H9 (cell line): ENCODE measurements around the gene GRID1. TPM values are rescaled to one million over a fixed set of nuclear protein-coding genes. Genes with fewer than 3 reads are reported as not detected.
"Not testable (repeated sequence)": the region's sequence is repeated elsewhere in the genome, so short reads cannot be mapped to it uniquely, and the experiment has no call there.

Source experiments
- DNase-seq: peaks from one replicate; pipeline ENCODE4 v3.0.0-alpha.2; 2017
- H2AFZ ChIP-seq: one replicate; pipeline ENCODE4 v1.6.1; 2013; ENCODE audit warnings: mild to moderate bottlenecking, low read length, control low read depth, moderate library complexity
- H2AK5ac ChIP-seq: 2 replicates; pipeline ENCODE4 v1.6.1; 2013; ENCODE audit warnings: low read length, control low read depth, mixed read lengths; ENCODE audit not compliant: insufficient read length
- H2BK120ac ChIP-seq: one replicate; pipeline ENCODE4 v1.6.1; 2013; ENCODE audit warnings: low read depth, mild to moderate bottlenecking, low read length, control low read depth, inconsistent platforms; ENCODE audit not compliant: poor library complexity, severe bottlenecking
- H2BK12ac ChIP-seq: 2 replicates; pipeline ENCODE4 v1.6.1; 2013; ENCODE audit warnings: low read length, control low read depth, mixed read lengths, low read depth; ENCODE audit not compliant: insufficient read length
- H2BK15ac ChIP-seq: 2 replicates; pipeline ENCODE4 v1.6.1; 2013; ENCODE audit warnings: low read depth, low read length, control low read depth
- H2BK20ac ChIP-seq: one replicate; pipeline ENCODE4 v1.6.1; 2013; ENCODE audit warnings: low read depth, mild to moderate bottlenecking, low read length, control low read depth, inconsistent platforms; ENCODE audit not compliant: poor library complexity, severe bottlenecking
- H2BK5ac ChIP-seq: 2 replicates; pipeline ENCODE4 v1.6.1; 2013; ENCODE audit warnings: low read length, control low read depth, mixed read lengths; ENCODE audit not compliant: insufficient read length
- H3K14ac ChIP-seq: 2 replicates; pipeline ENCODE4 v1.6.1; 2013; ENCODE audit warnings: low read length, control low read depth; ENCODE audit not compliant: insufficient read depth
- H3K18ac ChIP-seq: 2 replicates; pipeline ENCODE4 v1.6.1; 2013; ENCODE audit warnings: low read depth, mild to moderate bottlenecking, mixed read lengths, low read length, control low read depth; ENCODE audit not compliant: insufficient read length
- H3K23ac ChIP-seq: 2 replicates; pipeline ENCODE4 v1.6.1; 2013; ENCODE audit warnings: low read length, control low read depth, mixed read lengths, low read depth; ENCODE audit not compliant: insufficient read length
- H3K23me2 ChIP-seq: 2 replicates; pipeline ENCODE4 v1.6.1; 2013; ENCODE audit warnings: low read depth, mild to moderate bottlenecking, mixed read lengths, low read length, control low read depth; ENCODE audit not compliant: insufficient read length, poor library complexity, severe bottlenecking
- H3K27ac ChIP-seq: 2 replicates; pipeline ENCODE4 v1.5.1; 2013; ENCODE audit warnings: low read length, control low read depth, mixed read lengths, low read depth; ENCODE audit not compliant: insufficient read length
- H3K27me3 ChIP-seq: 2 replicates; pipeline ENCODE4 v1.6.1; 2013; ENCODE audit warnings: low read length, control low read depth, inconsistent platforms; ENCODE audit not compliant: insufficient read depth
- H3K4ac ChIP-seq: 2 replicates; pipeline ENCODE4 v1.6.1; 2013; ENCODE audit warnings: low read depth, mild to moderate bottlenecking, control low read depth, inconsistent platforms, low read length, moderate library complexity
- H3K4me1 ChIP-seq: 2 replicates; pipeline ENCODE4 v1.6.1; 2013; ENCODE audit warnings: low read length, control low read depth, inconsistent platforms; ENCODE audit not compliant: insufficient read depth
- H3K4me2 ChIP-seq: 2 replicates; pipeline ENCODE4 v1.6.1; 2013; ENCODE audit warnings: low read length, control low read depth, mixed read lengths; ENCODE audit not compliant: insufficient read length, insufficient read depth
- H3K56ac ChIP-seq: 2 replicates; pipeline ENCODE4 v1.6.1; 2013; ENCODE audit warnings: low read depth, mild to moderate bottlenecking, mixed read lengths, low read length, control low read depth; ENCODE audit not compliant: insufficient read length
- H3K79me1 ChIP-seq: 2 replicates; pipeline ENCODE4 v1.6.1; 2013; ENCODE audit warnings: low read depth, mild to moderate bottlenecking, moderate library complexity, low read length, control low read depth, inconsistent platforms; ENCODE audit not compliant: insufficient read depth, poor library complexity, severe bottlenecking
- H3K79me2 ChIP-seq: 2 replicates; pipeline ENCODE4 v1.6.1; 2013; ENCODE audit warnings: low read length, control low read depth, inconsistent platforms; ENCODE audit not compliant: insufficient read depth
- H3K9ac ChIP-seq: 2 replicates; pipeline ENCODE4 v1.6.1; 2013; ENCODE audit warnings: low read length, control low read depth, mixed read lengths; ENCODE audit not compliant: insufficient read length; ENCODE audit errors: extremely low read depth
- H3K9me3 ChIP-seq: one replicate; pipeline ENCODE4 v1.6.1; 2013; ENCODE audit warnings: low read depth, low read length, inconsistent platforms; ENCODE audit not compliant: control insufficient read depth
- H3T11ph ChIP-seq: one replicate; pipeline ENCODE4 v1.6.1; 2013; ENCODE audit warnings: mild to moderate bottlenecking, low read length, control low read depth, inconsistent platforms
- H4K20me1 ChIP-seq: one replicate; pipeline ENCODE4 v1.6.1; 2013; ENCODE audit not compliant: control insufficient read depth, insufficient read length, insufficient read depth
- H4K5ac ChIP-seq: 2 replicates; pipeline ENCODE4 v1.6.1; 2013; ENCODE audit warnings: low read depth, mild to moderate bottlenecking, mixed read lengths, low read length, control low read depth; ENCODE audit not compliant: insufficient read length
- H4K8ac ChIP-seq: replicated peaks from 2 replicates; pipeline ENCODE4 v1.6.1; 2013; ENCODE audit warnings: low read length, control low read depth, mixed read lengths, low read depth; ENCODE audit not compliant: insufficient read length
- H4K91ac ChIP-seq: 2 replicates; pipeline ENCODE4 v1.6.1; 2013; ENCODE audit warnings: low read depth, mild to moderate bottlenecking, moderate library complexity, mixed read lengths, low read length, control low read depth; ENCODE audit not compliant: insufficient read length
- H3K27ac Mint-ChIP-seq, 3 experiments: 2 replicates in 2 of 3; 3 replicates in 1 of 3; pipeline ENCODE4 v1.8.0; 2020 to 2021; ENCODE audit warnings: mixed read lengths in 3 of 3, mild to moderate bottlenecking in 1 of 3, moderate library complexity in 1 of 3
- H3K27me3 Mint-ChIP-seq: 2 replicates; pipeline ENCODE4 v1.8.0; 2021; ENCODE audit warnings: low read depth, mild to moderate bottlenecking, moderate library complexity, mixed read lengths
- H3K36me3 Mint-ChIP-seq, 3 experiments: 2 replicates in 2 of 3; 3 replicates in 1 of 3; pipeline ENCODE4 v1.8.0; 2020 to 2021; ENCODE audit warnings: low read depth in 3 of 3, mixed read lengths in 3 of 3; ENCODE audit not compliant: insufficient read depth in 1 of 3
- H3K4me1 Mint-ChIP-seq, 2 experiments: 2 replicates each; pipeline ENCODE4 v1.8.0; 2020; ENCODE audit warnings: mixed read lengths in 2 of 2
- H3K4me3 Mint-ChIP-seq, 2 experiments: 2 replicates in 1 of 2; 3 replicates in 1 of 2; pipeline ENCODE4 v1.8.0; 2020 to 2021; ENCODE audit warnings: mild to moderate bottlenecking in 2 of 2, mixed read lengths in 2 of 2, moderate library complexity in 1 of 2
- H3K9me3 Mint-ChIP-seq, 2 experiments: 2 replicates in 1 of 2; 3 replicates in 1 of 2; pipeline ENCODE4 v1.8.0; 2020; ENCODE audit warnings: mild to moderate bottlenecking in 2 of 2, mixed read lengths in 2 of 2, moderate library complexity in 1 of 2
- WGBS: extraction: QIAGEN DNeasy Blood & Tissue Kit; methylation state at CpG from one replicate; pipeline ENCODE4 v1.1.7; 2013; ENCODE audit warnings: missing lambda C conversion rate, low lambda C conversion rate, mixed read lengths; ENCODE audit not compliant: insufficient read length; ENCODE audit errors: extremely low coverage; 5-methylcytosine and 5-hydroxymethylcytosine counted together
- total RNA-seq: library from RNA; stranded (reverse); gene quantifications from 2 replicates; pipeline ENCODE4 v1.2.1, GENCODE V29; 2021
- TF ChIP-seq, protein P1 (sequence below): fragments of 200-600 bp; sonication (generic); conservative IDR thresholded peaks from 3 replicates; pipeline ENCODE4 v1.8.0; 2021; ENCODE audit warnings: antibody characterized with exemption, mild to moderate bottlenecking

GRID1 gene
- total RNA-seq, 1 experiment from 2014 or later = 0.35 TPM

DNA sequence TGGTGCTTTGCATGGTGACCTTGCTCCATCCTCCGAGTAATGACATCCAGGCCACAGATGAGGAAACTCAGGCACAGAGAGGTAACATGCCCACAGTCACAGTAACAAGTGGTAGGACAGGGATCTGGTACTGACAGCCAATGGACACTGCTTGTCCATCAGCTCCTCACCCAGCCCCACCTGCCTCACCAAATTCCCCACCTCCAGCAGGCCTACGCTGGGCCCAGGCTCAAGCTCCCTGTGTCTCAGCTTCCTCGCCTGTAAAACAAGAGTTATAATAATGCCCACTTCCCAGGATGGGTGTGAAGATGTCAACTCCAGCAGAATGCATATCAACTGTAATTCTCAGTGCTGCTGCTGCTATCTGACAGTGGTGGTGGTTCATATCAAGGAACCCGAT is 123.8 kb downstream of the GRID1 start:
- no peak overlapping the region for H3K23ac ChIP-seq
- Mint-ChIP-seq H3K4me3 (no peak overlapping the region), H3K27ac (no peak overlapping the region), H3K27me3 (peaks cover 3% of the 10 kb centered on the region), H3K9me3 (peaks cover 21 to 23% of the 10 kb centered on the region in 2 experiments), H3K36me3 (peaks cover 6 to 20% (median 15%) of the 10 kb centered on the region in 3 experiments; a peak in 6 of 7 replicates), H3K4me1 (no peaks in the 10 kb centered on the region)
- TF ChIP-seq, protein P1, sequence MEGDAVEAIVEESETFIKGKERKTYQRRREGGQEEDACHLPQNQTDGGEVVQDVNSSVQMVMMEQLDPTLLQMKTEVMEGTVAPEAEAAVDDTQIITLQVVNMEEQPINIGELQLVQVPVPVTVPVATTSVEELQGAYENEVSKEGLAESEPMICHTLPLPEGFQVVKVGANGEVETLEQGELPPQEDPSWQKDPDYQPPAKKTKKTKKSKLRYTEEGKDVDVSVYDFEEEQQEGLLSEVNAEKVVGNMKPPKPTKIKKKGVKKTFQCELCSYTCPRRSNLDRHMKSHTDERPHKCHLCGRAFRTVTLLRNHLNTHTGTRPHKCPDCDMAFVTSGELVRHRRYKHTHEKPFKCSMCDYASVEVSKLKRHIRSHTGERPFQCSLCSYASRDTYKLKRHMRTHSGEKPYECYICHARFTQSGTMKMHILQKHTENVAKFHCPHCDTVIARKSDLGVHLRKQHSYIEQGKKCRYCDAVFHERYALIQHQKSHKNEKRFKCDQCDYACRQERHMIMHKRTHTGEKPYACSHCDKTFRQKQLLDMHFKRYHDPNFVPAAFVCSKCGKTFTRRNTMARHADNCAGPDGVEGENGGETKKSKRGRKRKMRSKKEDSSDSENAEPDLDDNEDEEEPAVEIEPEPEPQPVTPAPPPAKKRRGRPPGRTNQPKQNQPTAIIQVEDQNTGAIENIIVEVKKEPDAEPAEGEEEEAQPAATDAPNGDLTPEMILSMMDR = no peak
- H3K9ac ChIP-seq = no peak overlapping the region
- H3K79me1 ChIP-seq = no peaks in the 10 kb centered on the region
- no peak overlapping the region for H4K8ac ChIP-seq
- H2BK12ac ChIP-seq = no peak overlapping the region
- no peak overlapping the region for H2BK120ac ChIP-seq
- H3K4me1 ChIP-seq = no peaks in the 10 kb centered on the region
- peaks cover 5% of the 10 kb centered on the region for H3K9me3 ChIP-seq
- no peaks in the 10 kb centered on the region for H3K23me2 ChIP-seq
- no CpG with 5 or more reads among the region's 4 CpGs for WGBS
- H3K27ac ChIP-seq = no peak overlapping the region
- no peak overlapping the region for H4K91ac ChIP-seq
- no peak overlapping the region for H2BK15ac ChIP-seq
- H3K4ac ChIP-seq = no peak overlapping the region
- no peak overlapping the region for H2AK5ac ChIP-seq
- H2BK5ac ChIP-seq = no peak overlapping the region
- H3T11ph ChIP-seq = no peak overlapping the region
- no peak overlapping the region for H3K18ac ChIP-seq
- no peak overlapping the region for H3K14ac ChIP-seq
- H4K20me1 ChIP-seq = no peaks in the 10 kb centered on the region
- no peak overlapping the region for H4K5ac ChIP-seq
- H3K27me3 ChIP-seq = no peaks in the 10 kb centered on the region
- DNase-seq = no peak
- no peak overlapping the region for H2BK20ac ChIP-seq
- H3K79me2 ChIP-seq = no peaks in the 10 kb centered on the region
- H3K56ac ChIP-seq = no peak overlapping the region
- no peak overlapping the region for H3K4me2 ChIP-seq
- no peak overlapping the region for H2AFZ ChIP-seq

DNA sequence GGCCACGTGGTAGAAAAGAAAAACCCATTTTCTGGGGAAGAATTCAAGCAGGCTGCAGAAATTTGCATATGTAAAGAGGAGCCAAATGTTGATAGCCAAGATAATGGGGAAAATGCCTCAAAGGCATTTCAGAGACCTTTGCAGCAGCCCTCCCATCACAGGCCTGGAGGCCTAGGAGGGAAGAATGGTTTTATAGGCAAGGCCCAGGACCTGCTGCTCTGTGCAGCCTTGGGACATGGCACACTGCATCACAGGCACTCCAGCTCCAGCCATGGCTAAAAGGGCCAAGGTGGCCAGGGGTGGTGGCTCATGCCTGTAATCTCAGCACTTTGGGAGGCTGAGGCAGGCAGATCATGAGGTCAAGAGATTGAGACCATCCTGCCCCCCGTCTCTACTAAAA is 128.5 kb downstream of the GRID1 start:
- Mint-ChIP-seq H3K4me1 (peaks cover 24 to 25% of the 10 kb centered on the region in 2 experiments), H3K36me3 (peaks cover 15 to 34% (median 25%) of the 10 kb centered on the region in 3 experiments), H3K9me3 (peaks cover 32 to 34% of the 10 kb centered on the region in 2 experiments)
- not testable (repeated sequence) for H3K9me3 ChIP-seq, DNase-seq, H4K20me1 ChIP-seq, H2AFZ ChIP-seq, H4K8ac ChIP-seq, H3K23me2 ChIP-seq, H3K4me2 ChIP-seq, H3T11ph ChIP-seq, H3K4me1 ChIP-seq, H3K79me1 ChIP-seq, H2BK15ac ChIP-seq, H3K18ac ChIP-seq, H3K4me3 Mint-ChIP-seq, H3K9ac ChIP-seq, H3K27ac ChIP-seq, H3K4ac ChIP-seq, H3K27ac Mint-ChIP-seq, H2BK5ac ChIP-seq, H2BK20ac ChIP-seq, H3K14ac ChIP-seq, H3K27me3 Mint-ChIP-seq, H2BK12ac ChIP-seq, H3K79me2 ChIP-seq, H3K27me3 ChIP-seq, H4K5ac ChIP-seq, H3K56ac ChIP-seq, H4K91ac ChIP-seq, H2BK120ac ChIP-seq, H3K23ac ChIP-seq, H2AK5ac ChIP-seq
- no CpG with 5 or more reads among the region's 2 CpGs for WGBS
